Stimulated activated CD4-positive, alpha-beta T cell treated with anti-CD3 and anti-CD28 coated beads, Interleukin-1b, Interleukin-23, amount 100 ng/mL, for 4 hours (primary cell): ENCODE results near the gene NSUN6.

Experiments used
- DNase-seq, 2 donors: peaks; one replicate each; pipeline ENCODE4 v3.0.0-alpha.2; 2020; ENCODE audit warnings: low read depth in 2 of 2

NSUN6 gene

DNA sequence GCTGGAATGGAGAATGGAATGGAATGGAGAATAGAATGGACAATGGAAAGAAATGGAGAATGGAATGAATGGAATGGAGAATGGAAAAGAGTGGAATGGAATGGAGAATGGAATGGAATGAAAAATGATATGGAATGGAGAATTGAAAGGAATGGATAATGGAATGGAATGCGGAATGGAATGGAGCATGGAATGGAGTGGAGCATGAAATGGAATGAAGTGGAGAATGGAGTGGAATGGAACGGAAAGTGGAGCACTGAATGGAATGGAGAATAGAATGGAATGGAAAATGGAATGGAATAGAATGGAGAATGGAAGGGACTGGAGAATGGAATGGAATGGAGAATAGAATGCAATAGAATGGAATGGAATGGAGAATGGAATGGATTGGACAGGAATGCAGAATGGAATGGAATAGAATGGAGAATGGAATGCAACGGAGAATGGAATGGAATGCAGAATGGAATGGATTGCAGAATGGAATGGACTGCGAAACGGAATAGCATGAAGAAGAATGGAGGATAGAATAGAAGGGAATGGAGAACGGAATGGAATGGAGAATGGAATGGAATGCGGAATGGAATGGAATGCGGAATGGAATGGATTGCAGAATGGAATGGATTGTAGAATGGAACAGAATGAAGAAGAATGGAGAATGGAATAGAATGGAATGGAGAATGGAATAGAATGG lies 89.4 kb downstream of the NSUN6 start:
- no peak for DNase-seq

GRCh38 chr10:18557960-18558359 lies 93.4 kb downstream of the NSUN6 start:
- no peak for DNase-seq

GRCh38 chr10:18556522-18557147 lies 94.8 kb downstream of the NSUN6 start:
- no peak for DNase-seq

DNA sequence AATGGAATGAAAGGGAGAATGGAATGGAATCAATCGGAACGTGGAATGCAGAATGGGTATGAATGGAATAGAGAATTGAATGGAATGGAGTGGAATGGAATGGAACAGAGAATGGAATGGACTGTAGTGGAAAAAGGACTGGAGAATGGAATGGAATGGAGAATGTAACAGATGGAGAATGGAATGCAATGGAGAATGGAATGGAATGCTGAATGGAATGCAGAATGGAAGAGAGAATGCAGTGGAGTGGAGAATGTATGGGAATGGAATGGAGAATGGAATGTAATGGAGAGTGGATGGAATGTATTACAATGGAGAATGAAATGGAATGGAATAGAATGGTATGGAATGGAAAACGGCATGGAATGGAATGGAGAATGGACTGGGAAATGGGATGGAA lies 96.9 kb downstream of the NSUN6 start:
- DNase-seq, result no peak

GRCh38 chr10:18551473-18551872 lies 99.9 kb downstream of the NSUN6 start:
- DNase-seq, result no peak

- no peak for DNase-seq
These were observed 102.3 kb downstream of the NSUN6 start for GRCh38 chr10:18549105-18549504.

DNA sequence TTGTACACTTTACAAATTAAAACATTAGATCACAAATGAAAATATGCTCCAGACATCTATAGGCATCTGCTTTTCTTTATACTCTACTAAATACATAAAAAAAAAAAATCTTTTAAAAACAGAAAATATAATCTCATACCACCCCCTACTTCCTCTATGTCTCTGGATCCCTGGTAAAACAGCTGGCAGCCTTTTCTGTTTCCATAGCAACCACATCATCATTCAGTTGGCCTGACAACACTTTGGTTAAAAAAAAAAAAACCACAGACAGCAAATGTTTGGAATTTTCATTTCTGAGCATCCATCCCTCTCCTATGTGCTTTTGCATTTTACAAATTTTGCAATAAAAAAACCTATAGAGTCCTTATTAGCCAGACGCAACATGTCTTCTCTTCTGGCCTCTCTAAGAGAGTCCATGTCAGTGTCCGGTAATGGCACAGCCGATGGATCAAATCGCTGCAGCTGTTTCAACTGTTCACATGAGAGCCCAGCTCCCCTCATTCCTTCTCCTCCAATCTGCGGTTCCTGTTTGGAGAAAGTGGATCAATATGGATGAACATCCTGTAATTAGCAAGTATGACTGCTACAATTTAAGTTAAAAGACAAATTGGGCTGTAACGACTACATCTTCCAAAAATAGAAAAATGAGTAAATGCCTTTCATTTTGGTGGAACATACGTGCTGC lies 105.6 kb downstream of the NSUN6 start:
- DNase-seq, result no peak

DNA sequence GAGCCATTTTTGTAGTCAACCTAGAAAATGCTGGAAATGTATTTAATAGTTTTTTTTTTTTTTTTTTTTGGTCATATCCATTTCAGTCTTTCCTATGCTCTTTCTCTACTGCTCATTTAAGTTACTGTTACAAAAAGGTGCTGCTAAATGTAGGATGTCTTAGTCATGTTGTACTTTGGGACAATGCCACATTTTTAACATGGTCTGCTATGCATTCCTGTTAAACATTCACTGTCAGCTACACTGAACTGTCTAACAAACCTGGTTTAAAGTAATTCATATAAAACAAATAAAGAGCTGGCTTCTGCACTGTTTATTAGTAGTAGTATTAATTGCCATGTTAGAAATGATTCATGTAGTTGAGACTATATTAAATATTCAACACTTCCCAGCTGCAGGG lies 108.6 kb downstream of the NSUN6 start:
- no peak for DNase-seq

DNA sequence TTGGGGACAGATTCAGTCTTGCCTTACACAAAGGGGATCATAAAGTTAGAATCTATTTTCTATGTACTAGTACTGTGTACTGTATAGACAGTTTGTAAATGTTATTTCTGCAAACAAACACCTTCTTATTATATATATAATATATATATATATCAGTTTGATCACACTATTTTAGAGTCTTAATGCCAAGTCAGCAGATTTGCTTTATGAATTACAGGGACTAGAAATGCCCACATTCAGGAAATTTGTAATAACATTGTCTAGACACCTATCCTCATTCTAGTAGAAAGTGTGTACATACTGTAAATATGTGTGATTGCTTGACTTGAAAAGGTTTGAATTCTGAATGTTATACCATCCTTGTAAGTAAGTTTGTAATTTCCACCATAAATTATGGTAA lies 111.2 kb downstream of the NSUN6 start:
- DNase-seq, result no peak

GRCh38 chr10:18539335-18539734 lies 112.1 kb downstream of the NSUN6 start:
- no peak for DNase-seq

DNA sequence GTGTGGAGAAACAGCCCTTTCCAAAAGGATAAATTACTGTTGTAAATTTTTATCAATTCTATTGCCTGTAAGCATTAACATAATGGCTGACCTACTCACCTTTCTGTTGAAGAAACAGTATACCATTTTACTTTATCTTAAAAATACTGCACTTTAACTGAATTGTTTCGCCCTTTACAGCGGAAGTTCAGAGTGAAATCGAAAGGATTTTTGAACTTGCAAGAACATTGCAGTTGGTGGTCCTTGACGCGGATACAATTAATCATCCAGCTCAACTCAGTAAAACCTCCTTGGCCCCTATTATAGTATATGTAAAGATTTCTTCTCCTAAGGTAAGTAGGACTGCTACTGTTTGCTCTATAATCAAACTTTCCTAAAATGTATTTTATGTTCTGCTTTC lies 117.5 kb downstream of the NSUN6 start:
- no peak for DNase-seq

DNA sequence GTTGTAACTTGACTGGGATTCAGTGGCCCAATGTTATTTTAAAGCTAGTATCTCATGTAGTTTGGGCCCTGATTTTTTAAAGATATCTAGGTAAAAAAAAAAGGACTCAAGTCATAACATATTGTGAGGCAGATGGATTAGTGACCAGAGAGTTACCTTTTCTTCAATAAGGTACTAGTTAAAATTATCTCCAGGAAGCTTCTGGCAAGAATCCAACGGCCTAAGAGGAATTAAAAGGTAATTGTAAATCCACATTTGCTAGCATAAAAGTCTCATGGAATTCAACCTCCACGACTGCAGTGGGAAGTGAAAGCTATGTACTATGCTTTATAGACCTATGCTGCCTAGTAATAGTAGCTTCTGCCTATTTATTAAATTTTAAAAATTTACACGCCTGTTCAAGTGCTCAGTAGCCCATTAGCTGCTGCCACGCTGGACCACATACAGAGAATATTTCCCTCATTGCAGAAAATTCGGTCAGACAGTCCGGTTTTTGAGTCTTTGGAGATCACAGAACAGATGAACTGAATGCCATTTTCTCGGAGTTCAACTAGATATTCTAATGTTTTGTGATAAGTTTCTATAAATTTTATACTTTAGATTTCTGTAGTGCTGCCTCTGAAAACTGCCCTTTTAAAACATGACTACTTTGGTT lies 118.4 kb downstream of the NSUN6 start:
- no peak for DNase-seq

DNA sequence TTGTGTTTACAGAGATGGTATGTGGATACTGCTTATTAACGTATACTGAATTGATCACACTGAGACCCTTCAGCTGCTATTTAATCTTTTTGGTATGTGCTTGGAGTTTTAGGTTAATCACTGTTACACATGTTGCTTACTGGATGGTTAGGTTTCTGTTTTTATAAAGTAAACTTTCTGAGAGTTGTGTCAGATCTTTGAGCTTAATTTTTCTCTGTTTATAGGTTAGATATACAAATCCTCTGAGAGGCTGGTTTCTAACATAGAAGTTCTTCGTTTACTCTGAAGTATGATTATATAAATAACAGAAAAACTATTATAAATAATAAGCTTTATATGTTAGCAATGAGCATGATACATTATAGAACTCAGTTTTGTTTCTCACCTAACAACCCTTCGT lies 123.1 kb downstream of the NSUN6 start:
- no peak for DNase-seq

- no peak for DNase-seq
These were observed 123.7 kb downstream of the NSUN6 start for GRCh38 chr10:18527687-18528086.

- no peak for DNase-seq
These were observed 127.5 kb downstream of the NSUN6 start for GRCh38 chr10:18523858-18524257.

- DNase-seq, result no peak
These were observed 128.4 kb downstream of the NSUN6 start for GRCh38 chr10:18523025-18523424.

- no peak for DNase-seq
These were observed 134.5 kb downstream of the NSUN6 start for GRCh38 chr10:18516851-18517250.

DNA sequence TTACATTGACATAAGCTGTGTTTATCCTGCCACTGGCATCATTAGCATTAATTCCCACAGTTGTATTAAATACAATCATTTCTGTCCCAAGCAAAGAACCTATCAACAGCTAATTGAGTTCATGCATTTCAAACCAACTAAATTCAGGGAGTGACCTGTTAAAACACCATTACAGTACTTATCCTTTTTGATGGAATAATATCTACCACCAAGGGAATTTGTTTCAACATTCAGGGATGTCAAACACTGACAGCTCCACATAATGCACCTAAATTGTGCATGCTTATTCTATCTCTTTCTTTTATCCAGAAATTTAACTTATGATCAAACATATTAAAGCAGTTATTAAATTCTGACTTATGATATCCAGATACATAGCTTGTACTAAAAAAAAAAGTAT lies 136.8 kb downstream of the NSUN6 start:
- DNase-seq, result no peak

- DNase-seq, result no peak
These were observed 142.8 kb downstream of the NSUN6 start for GRCh38 chr10:18508587-18508986.

DNA sequence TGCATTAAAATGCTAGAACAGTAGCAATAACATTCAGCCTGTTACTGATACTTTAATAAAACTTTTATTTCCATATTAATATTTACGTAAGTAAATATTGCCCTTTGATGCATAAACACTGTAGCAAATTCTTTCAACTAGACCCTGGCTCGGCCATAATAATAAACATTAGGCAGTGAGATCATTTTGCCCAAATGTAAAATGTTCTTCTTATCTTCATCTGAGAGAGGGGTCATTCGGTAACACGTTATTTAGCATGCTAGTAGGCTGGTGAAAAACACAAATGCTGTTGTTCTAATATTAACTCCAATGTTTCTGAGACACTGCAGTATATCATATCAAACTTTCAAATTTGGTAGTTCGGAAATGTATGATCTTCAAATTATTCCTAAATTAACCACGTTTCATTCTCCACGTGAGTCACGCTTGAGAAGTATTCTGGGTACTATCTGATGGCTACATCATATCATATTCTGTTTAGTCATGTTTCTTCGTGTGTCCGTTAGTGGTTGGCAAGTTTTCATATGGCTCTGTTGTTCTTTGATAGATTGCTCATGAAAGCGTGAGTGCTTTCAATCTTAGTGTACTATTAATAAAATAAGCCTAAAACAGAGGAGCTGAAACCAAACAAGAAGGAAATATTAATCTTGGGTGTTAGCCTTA lies 145.8 kb downstream of the NSUN6 start:
- DNase-seq, result no peak

GRCh38 chr10:18504161-18504560 lies 147.2 kb downstream of the NSUN6 start:
- DNase-seq, result no peak

DNA sequence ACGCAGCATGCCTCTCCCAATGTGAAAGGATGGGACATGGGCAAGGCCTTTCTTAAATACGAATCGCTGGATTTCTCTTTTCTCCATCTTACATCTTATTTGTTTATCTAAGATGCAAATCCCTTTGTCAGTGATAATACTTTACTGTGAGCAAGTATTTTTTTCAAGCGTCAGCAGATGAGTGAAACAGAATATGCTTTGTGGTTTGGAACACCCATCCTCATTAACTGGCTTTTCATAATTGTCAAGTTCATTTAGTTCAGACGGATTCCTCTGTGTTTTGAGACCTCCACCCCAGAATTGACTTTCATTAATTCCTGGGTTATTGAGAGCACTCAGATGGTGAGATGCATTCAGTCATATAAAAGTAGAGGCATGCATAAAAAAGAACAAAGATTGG lies 149.8 kb downstream of the NSUN6 start:
- no peak for DNase-seq
